ENCODE data around the gene ZSCAN23.
"Not testable (repeated sequence)": the region's sequence is repeated elsewhere in the genome, so short reads cannot be mapped to it uniquely, and the experiment has no call there.

The ZSCAN23 gene

DNA sequence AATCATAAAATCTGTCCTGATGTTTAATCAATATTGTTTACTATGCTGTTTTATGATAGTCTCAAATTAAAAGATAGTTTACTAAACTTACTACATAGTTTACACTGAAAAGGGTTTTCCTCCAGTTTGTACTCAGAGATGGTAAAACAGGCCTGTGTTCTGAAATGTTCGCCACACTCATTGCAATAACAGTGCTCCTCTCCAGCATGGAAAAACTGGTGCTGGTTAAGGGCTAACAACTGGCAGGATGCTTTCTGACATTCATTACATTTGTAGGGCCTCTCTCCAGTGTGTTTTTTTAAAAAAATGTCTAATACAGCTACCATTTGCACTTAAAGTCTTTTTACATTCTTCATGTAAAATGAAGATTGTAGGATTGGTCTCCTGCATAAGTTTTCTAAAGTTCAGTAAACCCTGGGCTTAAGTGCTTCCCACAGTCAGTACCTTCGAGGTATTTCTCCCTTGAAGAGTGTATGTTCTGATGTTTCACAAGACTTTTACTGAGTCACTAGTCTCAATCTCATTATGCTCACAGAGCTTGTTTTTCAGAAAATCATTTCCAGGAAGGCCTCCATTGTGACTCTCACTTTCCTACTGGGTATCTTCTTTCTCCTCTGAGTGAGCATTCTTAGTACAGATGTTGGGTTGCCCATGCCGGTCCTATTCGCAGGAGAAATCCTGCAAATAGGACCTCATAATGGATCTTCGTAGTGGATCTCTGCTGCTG is 35.1 kb downstream of the ZSCAN23 start:
- Histone ChIP-seq H3K4me3 (replicated peaks; ENCODE audit: insufficient read depth, low read length) (no peak overlapping the region), H3K27ac (replicated peaks) (no peak overlapping the region), H3K27me3 (ENCODE audit: insufficient read depth, poor library complexity, severe bottlenecking) (no peaks in the 10 kb centered on the region)
- TF ChIP-seq, protein P1, sequence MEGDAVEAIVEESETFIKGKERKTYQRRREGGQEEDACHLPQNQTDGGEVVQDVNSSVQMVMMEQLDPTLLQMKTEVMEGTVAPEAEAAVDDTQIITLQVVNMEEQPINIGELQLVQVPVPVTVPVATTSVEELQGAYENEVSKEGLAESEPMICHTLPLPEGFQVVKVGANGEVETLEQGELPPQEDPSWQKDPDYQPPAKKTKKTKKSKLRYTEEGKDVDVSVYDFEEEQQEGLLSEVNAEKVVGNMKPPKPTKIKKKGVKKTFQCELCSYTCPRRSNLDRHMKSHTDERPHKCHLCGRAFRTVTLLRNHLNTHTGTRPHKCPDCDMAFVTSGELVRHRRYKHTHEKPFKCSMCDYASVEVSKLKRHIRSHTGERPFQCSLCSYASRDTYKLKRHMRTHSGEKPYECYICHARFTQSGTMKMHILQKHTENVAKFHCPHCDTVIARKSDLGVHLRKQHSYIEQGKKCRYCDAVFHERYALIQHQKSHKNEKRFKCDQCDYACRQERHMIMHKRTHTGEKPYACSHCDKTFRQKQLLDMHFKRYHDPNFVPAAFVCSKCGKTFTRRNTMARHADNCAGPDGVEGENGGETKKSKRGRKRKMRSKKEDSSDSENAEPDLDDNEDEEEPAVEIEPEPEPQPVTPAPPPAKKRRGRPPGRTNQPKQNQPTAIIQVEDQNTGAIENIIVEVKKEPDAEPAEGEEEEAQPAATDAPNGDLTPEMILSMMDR (IDR thresholded peaks at IDR 0.05; ENCODE audit: insufficient read depth, low read length): no peak
- no peak for TF ChIP-seq GABPA (IDR thresholded peaks at IDR 0.05; ENCODE audit: low read depth)
- no peak for DNase-seq (ENCODE audit: low read depth in 1 of 2, low spot score in 1 of 2)

DNA sequence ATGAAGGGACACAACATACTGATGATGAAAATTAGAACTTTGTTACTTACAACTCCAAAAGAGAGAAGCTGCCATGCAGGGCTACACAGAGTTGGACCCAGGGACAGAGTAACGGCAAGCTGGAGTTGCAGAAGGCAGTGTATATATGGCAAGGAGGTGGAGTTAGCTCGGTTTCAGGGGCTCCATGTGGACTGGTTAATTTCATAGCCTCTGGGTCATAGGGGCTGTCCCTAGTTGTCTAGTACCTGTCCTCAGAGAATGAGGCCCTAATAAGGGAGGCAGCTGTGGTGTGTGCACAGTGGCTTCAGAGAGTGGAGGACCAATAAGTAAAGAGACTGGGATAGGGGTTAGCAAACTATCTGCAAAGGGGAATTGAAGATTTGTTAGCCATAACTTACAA is 35.9 kb downstream of the ZSCAN23 start:
- no peak for DNase-seq (ENCODE audit: low read depth in 1 of 2, low spot score in 1 of 2)
- Histone ChIP-seq H3K4me3 (replicated peaks; ENCODE audit: insufficient read depth, low read length) (no peak overlapping the region), H3K27ac (replicated peaks) (no peak overlapping the region), H3K27me3 (ENCODE audit: insufficient read depth, poor library complexity, severe bottlenecking) (no peaks in the 10 kb centered on the region)
- TF ChIP-seq SPI1 (IDR thresholded peaks at IDR 0.05; ENCODE audit: borderline replicate concordance, low read depth): no peak
- TF ChIP-seq, protein P1 (IDR thresholded peaks at IDR 0.05; ENCODE audit: insufficient read depth, low read length): no peak
- TF ChIP-seq, protein P2, sequence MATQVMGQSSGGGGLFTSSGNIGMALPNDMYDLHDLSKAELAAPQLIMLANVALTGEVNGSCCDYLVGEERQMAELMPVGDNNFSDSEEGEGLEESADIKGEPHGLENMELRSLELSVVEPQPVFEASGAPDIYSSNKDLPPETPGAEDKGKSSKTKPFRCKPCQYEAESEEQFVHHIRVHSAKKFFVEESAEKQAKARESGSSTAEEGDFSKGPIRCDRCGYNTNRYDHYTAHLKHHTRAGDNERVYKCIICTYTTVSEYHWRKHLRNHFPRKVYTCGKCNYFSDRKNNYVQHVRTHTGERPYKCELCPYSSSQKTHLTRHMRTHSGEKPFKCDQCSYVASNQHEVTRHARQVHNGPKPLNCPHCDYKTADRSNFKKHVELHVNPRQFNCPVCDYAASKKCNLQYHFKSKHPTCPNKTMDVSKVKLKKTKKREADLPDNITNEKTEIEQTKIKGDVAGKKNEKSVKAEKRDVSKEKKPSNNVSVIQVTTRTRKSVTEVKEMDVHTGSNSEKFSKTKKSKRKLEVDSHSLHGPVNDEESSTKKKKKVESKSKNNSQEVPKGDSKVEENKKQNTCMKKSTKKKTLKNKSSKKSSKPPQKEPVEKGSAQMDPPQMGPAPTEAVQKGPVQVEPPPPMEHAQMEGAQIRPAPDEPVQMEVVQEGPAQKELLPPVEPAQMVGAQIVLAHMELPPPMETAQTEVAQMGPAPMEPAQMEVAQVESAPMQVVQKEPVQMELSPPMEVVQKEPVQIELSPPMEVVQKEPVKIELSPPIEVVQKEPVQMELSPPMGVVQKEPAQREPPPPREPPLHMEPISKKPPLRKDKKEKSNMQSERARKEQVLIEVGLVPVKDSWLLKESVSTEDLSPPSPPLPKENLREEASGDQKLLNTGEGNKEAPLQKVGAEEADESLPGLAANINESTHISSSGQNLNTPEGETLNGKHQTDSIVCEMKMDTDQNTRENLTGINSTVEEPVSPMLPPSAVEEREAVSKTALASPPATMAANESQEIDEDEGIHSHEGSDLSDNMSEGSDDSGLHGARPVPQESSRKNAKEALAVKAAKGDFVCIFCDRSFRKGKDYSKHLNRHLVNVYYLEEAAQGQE (IDR thresholded peaks at IDR 0.05; ENCODE audit: insufficient replicate concordance, low read depth): no peak
- TF ChIP-seq GABPA (IDR thresholded peaks at IDR 0.05; ENCODE audit: low read depth): no peak
- TF ChIP-seq POLR2AphosphoS5 (IDR thresholded peaks at IDR 0.05; ENCODE audit: low read depth): no peak

DNA sequence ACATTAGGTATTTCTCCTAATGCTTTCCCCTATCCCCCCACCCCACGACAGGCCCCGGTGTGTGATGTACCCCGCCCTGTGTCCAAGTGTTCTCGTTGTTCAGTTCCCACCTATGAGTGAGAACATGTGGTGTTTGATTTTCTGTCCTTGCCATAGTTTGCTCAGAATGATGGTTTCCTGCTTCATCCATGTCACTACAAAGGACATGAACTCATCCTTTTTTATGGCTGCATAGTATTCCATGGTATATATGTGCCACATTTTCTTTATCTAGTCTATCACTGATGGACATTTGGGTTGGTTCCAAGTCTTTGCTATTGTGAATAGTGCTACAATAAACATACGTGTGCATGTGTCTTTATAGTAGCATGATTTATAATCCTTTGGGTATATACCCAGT is 39.4 kb downstream of the ZSCAN23 start:
- not testable (repeated sequence) for DNase-seq (ENCODE audit: low read depth in 1 of 2, low spot score in 1 of 2); H3K27me3 ChIP-seq (ENCODE audit: insufficient read depth, poor library complexity, severe bottlenecking); H3K4me3 ChIP-seq (replicated peaks; ENCODE audit: insufficient read depth, low read length); H3K27ac ChIP-seq (replicated peaks)

DNA sequence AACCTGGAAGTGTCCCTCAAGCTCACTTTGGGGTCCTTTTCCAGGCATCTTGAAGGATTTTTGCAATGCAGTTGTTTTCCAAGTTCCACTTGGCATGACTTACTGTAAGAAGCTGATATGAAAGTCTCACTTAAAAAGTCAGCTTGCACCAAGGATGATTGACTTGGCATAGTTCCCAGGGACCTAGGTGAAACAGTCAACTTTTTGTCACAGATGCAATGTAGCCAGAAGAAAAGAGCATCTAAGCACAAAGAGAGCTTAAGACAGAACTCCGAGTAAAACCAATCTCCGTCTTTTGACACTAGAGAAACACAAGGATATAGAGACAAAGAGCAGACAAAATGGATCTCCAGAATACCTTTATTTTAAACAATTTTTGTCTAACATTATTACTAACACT is 41.1 kb downstream of the ZSCAN23 start:
- TF ChIP-seq SPI1 (IDR thresholded peaks at IDR 0.05; ENCODE audit: borderline replicate concordance, low read depth) (no peak), POLR2AphosphoS5 (IDR thresholded peaks at IDR 0.05; ENCODE audit: low read depth) (no peak), GABPA (IDR thresholded peaks at IDR 0.05; ENCODE audit: low read depth) (no peak)
- TF ChIP-seq, protein P2 (IDR thresholded peaks at IDR 0.05; ENCODE audit: insufficient replicate concordance, low read depth): no peak
- TF ChIP-seq, protein P1 (IDR thresholded peaks at IDR 0.05; ENCODE audit: insufficient read depth, low read length): no peak
- DNase-seq (ENCODE audit: low read depth in 1 of 2, low spot score in 1 of 2): no peak
- H3K27me3 ChIP-seq (ENCODE audit: insufficient read depth, poor library complexity, severe bottlenecking): no peaks in the 10 kb centered on the region
- no peak overlapping the region for H3K27ac ChIP-seq (replicated peaks)
- H3K4me3 ChIP-seq (replicated peaks; ENCODE audit: insufficient read depth, low read length): no peak overlapping the region

Measured in HL-60 (cell line).